Panc1 (cell line): ENCODE results near the gene PRKG1. TPM values are rescaled to one million over a fixed set of nuclear protein-coding genes. Genes with fewer than 3 reads are reported as not detected.

Experiments used
- ATAC-seq: fragments of 200-7000 bp; cut with Tn5 transposase; 2 replicates; pipeline ENCODE4 v1.9.1; 2020; ENCODE audit warnings: mild to moderate bottlenecking, moderate library complexity
- BruUV-seq: library from RNA; stranded (reverse); fragments of 400-500 nt; replicated peaks from 2 replicates; lab custom pipeline; 2021; lab: Mats Ljungman, UMichigan
- CTCF ChIA-PET: fragments of 300-600 bp; sonication (Branson Sonifier 250); formaldehyde crosslinking; loops from one replicate; lab custom pipeline; 2022; ENCODE audit warnings: antibody characterized with exemption; lab: Charles Lee
- POLR2A ChIA-PET: fragments of 300-600 bp; sonication (Branson Sonifier 250); formaldehyde crosslinking; loops from one replicate; lab custom pipeline; 2022; ENCODE audit warnings: antibody characterized with exemption; lab: Charles Lee
- DNase-seq: peaks from one replicate; pipeline ENCODE4 v3.0.0-alpha.2; 2010; ENCODE audit warnings: low read depth, low spot score
- H3K27ac ChIP-seq: 2 replicates; pipeline ENCODE4 v1.5.1; 2011; ENCODE audit warnings: mild to moderate bottlenecking, low read length, inconsistent platforms
- H3K27me3 ChIP-seq: fragments of 200-500 bp; sonication (Bioruptor generic); 2 replicates; pipeline ENCODE4 v1.6.0; 2014; ENCODE audit warnings: low read length, inconsistent platforms; ENCODE audit not compliant: control insufficient read depth, insufficient read depth
- H3K36me3 ChIP-seq: fragments of 200-500 bp; sonication (Bioruptor generic); 2 replicates; pipeline ENCODE4 v1.5.1; 2014; ENCODE audit warnings: inconsistent platforms, mild to moderate bottlenecking, low read length, moderate library complexity; ENCODE audit not compliant: control insufficient read depth, insufficient read depth
- H3K4me1 ChIP-seq: 2 replicates; pipeline ENCODE4 v1.5.1; 2011; ENCODE audit warnings: inconsistent platforms, mild to moderate bottlenecking, low read length, moderate library complexity; ENCODE audit not compliant: control insufficient read depth, insufficient read depth
- H3K4me3 ChIP-seq, 2 experiments: 2 replicates each; pipeline ENCODE4 v1.5.1; 2011 to 2012; ENCODE audit warnings: low read depth in 2 of 2, low read length in 2 of 2, mild to moderate bottlenecking in 2 of 2, inconsistent platforms in 1 of 2, moderate library complexity in 1 of 2
- H3K9me3 ChIP-seq: fragments of 200-500 bp; sonication (Bioruptor generic); 2 replicates; pipeline ENCODE4 v1.5.1; 2014; ENCODE audit warnings: low read depth, mild to moderate bottlenecking, inconsistent platforms, low read length, moderate library complexity; ENCODE audit not compliant: control insufficient read depth, insufficient read depth
- CTCF ChIP-seq: fragments of 450-650 bp; IDR thresholded peaks from 2 replicates; pipeline ENCODE4 v1.5.1; 2017; ENCODE audit warnings: mild to moderate bottlenecking
- POLR2AphosphoS5 ChIP-seq: IDR thresholded peaks from 2 replicates; pipeline ENCODE4 v1.6.1; 2012; ENCODE audit warnings: mild to moderate bottlenecking, low read depth, low read length, moderate library complexity
- REST ChIP-seq, 2 experiments: IDR thresholded peaks; 2 replicates each; pipeline ENCODE4 v1.6.1; 2011 to 2012; ENCODE audit warnings: low read depth in 2 of 2, control low read depth in 1 of 2, low read length in 1 of 2, mild to moderate bottlenecking in 1 of 2, moderate library complexity in 1 of 2; ENCODE audit not compliant: insufficient read depth in 1 of 2
- SIN3A ChIP-seq: IDR thresholded peaks from 2 replicates; pipeline ENCODE4 v1.6.1; 2012; ENCODE audit warnings: low read depth, mild to moderate bottlenecking, low read length, moderate library complexity, borderline replicate concordance; ENCODE audit not compliant: insufficient read depth
- TCF7L2 ChIP-seq: IDR thresholded peaks from 2 replicates; pipeline ENCODE4 v1.6.1; 2011; ENCODE audit warnings: mild to moderate bottlenecking, low read depth, low read length, inconsistent platforms
- in situ Hi-C: cut with HindIII; loops from 2 replicates; pipeline ENCODE4 v1.10.0; 2016; ENCODE audit warnings: low sequenced_read_pairs, low pct_unique_long_range_greater_than_20kb
- intact Hi-C: fragments of 100-400 bp; cut with micrococcal nuclease; formaldehyde crosslinking; loops from one replicate; pipeline ENCODE4 v1.10.0; 2022; ENCODE audit not compliant: unreplicated experiment
- total RNA-seq: library from RNA; stranded (reverse); gene quantifications from one replicate; pipeline ENCODE4 v1.2.1, GENCODE V29; 2021; ENCODE audit not compliant: unreplicated experiment

PRKG1 gene
- total RNA-seq, 1 experiment from 2014 or later: 0.92 TPM

GRCh38 chr10:51242393-51242792 lies 168.1 kb downstream of the PRKG1 start:
- TF ChIP-seq SIN3A (no peak), TCF7L2 (no peak), POLR2AphosphoS5 (no peak), CTCF (no peak), REST (IDR thresholded peaks at IDR 0.05; ENCODE audit: insufficient read depth in 1 of 2, low read depth in 2 of 2, low read length in 1 of 2) (no peak)
- BruUV-seq: no TSS peak
- ATAC-seq (no peak), DNase-seq (no peak)
- intact Hi-C loops: loop anchor here (10.0 kb wide), 1 partner anchor 148 kb away; no protein-coding TSS in a partner anchor
- Histone ChIP-seq H3K9me3 (no peaks in the 10 kb centered on the region), H3K4me1 (peaks cover 5% of the 10 kb centered on the region; the same call in 1 of the 2 replicates), H3K4me3 (no peak overlapping the region), H3K27ac (no peak overlapping the region), H3K36me3 (no peaks in the 10 kb centered on the region), H3K27me3 (no peaks in the 10 kb centered on the region)
- POLR2A ChIA-PET: no interaction called here
- CTCF ChIA-PET: no interaction called here
- in situ Hi-C loops: no loop called here

- Histone ChIP-seq H3K4me1 (peaks cover 5% of the 10 kb centered on the region; the same call in 1 of the 2 replicates), H3K4me3 (no peak overlapping the region), H3K27ac (no peak overlapping the region; the same call in 1 of the 2 replicates), H3K36me3 (no peaks in the 10 kb centered on the region), H3K27me3 (no peaks in the 10 kb centered on the region), H3K9me3 (no peaks in the 10 kb centered on the region)
- in situ Hi-C loops: no loop called here
- intact Hi-C loops: loop anchor here (10.0 kb wide), 1 partner anchor 150 kb away; no protein-coding TSS in a partner anchor
- BruUV-seq: no TSS peak
- ChIA-PET POLR2A (no interaction called here), CTCF (no interaction called here)
- ATAC-seq (0 out of 2 replicates have a peak, but pooled peaks have one; percentile 66), DNase-seq (no peak)
- TF ChIP-seq REST (IDR thresholded peaks at IDR 0.05; ENCODE audit: insufficient read depth in 1 of 2, low read depth in 2 of 2, low read length in 1 of 2) (no peak), TCF7L2 (no peak), CTCF (no peak), SIN3A (no peak), POLR2AphosphoS5 (no peak)
These were observed 170.0 kb downstream of the PRKG1 start for GRCh38 chr10:51244309-51244708.
